MM.1S (cell line): Measurements from ENCODE around the gene ELMO1.

Experiments used
- DNase-seq: peaks from one replicate; pipeline ENCODE4 v3.0.0-alpha.2; 2015
- H2AFZ ChIP-seq: fragments of 300-600 bp; sonication (generic); 2 replicates; pipeline ENCODE4 v1.6.0; 2016; ENCODE audit warnings: antibody characterized with exemption, low read length
- H3F3A ChIP-seq: fragments of 300-600 bp; sonication (generic); 2 replicates; pipeline ENCODE4 v1.6.1; 2016; ENCODE audit warnings: mild to moderate bottlenecking, antibody characterized with exemption, low read length, moderate library complexity, mixed read lengths; ENCODE audit not compliant: insufficient read depth
- H3K27ac ChIP-seq: fragments of 300-600 bp; sonication (generic); 2 replicates; pipeline ENCODE4 v1.5.1; 2016; ENCODE audit warnings: mild to moderate bottlenecking, low read length
- H3K27me3 ChIP-seq: fragments of 300-600 bp; sonication (generic); replicated peaks from 2 replicates; pipeline ENCODE4 v1.6.0; 2016; ENCODE audit warnings: low read length; ENCODE audit not compliant: insufficient read depth
- H3K36me3 ChIP-seq: fragments of 300-600 bp; sonication (generic); replicated peaks from 2 replicates; pipeline ENCODE4 v1.6.1; 2016; ENCODE audit warnings: mild to moderate bottlenecking, low read length, mixed read lengths; ENCODE audit not compliant: insufficient read depth
- H3K4me1 ChIP-seq: fragments of 300-600 bp; sonication (generic); 2 replicates; pipeline ENCODE4 v1.6.1; 2016; ENCODE audit warnings: low read length, mixed read lengths
- H3K4me2 ChIP-seq: fragments of 300-600 bp; sonication (generic); 2 replicates; pipeline ENCODE4 v1.6.0; 2016; ENCODE audit warnings: low read depth, low read length
- H3K4me3 ChIP-seq: fragments of 300-600 bp; sonication (generic); 2 replicates; pipeline ENCODE4 v1.5.1; 2016; ENCODE audit warnings: low read length, mixed read lengths
- H3K79me2 ChIP-seq: fragments of 300-600 bp; sonication (generic); 2 replicates; pipeline ENCODE4 v1.6.1; 2016; ENCODE audit warnings: mixed run types, low read length, mixed read lengths
- H3K9ac ChIP-seq: fragments of 300-600 bp; sonication (generic); 2 replicates; pipeline ENCODE4 v1.6.1; 2016; ENCODE audit warnings: low read length, mixed read lengths
- H3K9me2 ChIP-seq: fragments of 300-600 bp; sonication (generic); replicated peaks from 2 replicates; pipeline ENCODE4 v1.6.1; 2016; ENCODE audit warnings: mild to moderate bottlenecking, low read length, mixed read lengths; ENCODE audit not compliant: insufficient read depth
- H3K9me3 ChIP-seq: fragments of 300-600 bp; sonication (generic); replicated peaks from 2 replicates; pipeline ENCODE4 v1.6.1; 2016; ENCODE audit warnings: mild to moderate bottlenecking, low read length, mixed read lengths; ENCODE audit not compliant: insufficient read depth
- H4K20me1 ChIP-seq: fragments of 300-600 bp; sonication (generic); 2 replicates; pipeline ENCODE4 v1.6.1; 2016; ENCODE audit warnings: mild to moderate bottlenecking, low read length, moderate library complexity, mixed read lengths; ENCODE audit not compliant: insufficient read depth
- CTCF ChIP-seq: fragments of 300-600 bp; sonication (generic); IDR thresholded peaks from 2 replicates; pipeline ENCODE4 v1.5.1; 2016; ENCODE audit warnings: antibody characterized with exemption, low read length, mixed read lengths
- EZH2 ChIP-seq: fragments of 300-600 bp; sonication (generic); optimal IDR thresholded peaks from 2 replicates; pipeline ENCODE3; 2017; ENCODE audit warnings: low read depth, mild to moderate bottlenecking, antibody characterized with exemption, low read length, mixed read lengths
- EZH2phosphoT487 ChIP-seq: fragments of 300-600 bp; sonication (generic); IDR thresholded peaks from 2 replicates; pipeline ENCODE4 v1.6.1; 2018; ENCODE audit warnings: antibody characterized with exemption, low read length

ELMO1 gene

GRCh38 chr7:37372750-37373149 lies 75.9 kb downstream of the ELMO1 start:
- H3K9me3 ChIP-seq: no peaks in the 10 kb centered on the region
- H3K27ac ChIP-seq: no peak overlapping the region
- H3F3A ChIP-seq: no peaks in the 10 kb centered on the region
- no peaks in the 10 kb centered on the region for H3K36me3 ChIP-seq
- TF ChIP-seq EZH2 (no peak), CTCF (no peak), EZH2phosphoT487 (no peak)
- no peak overlapping the region for H3K4me3 ChIP-seq
- no peaks in the 10 kb centered on the region for H3K4me1 ChIP-seq
- H3K9me2 ChIP-seq: no peaks in the 10 kb centered on the region
- no peak overlapping the region for H2AFZ ChIP-seq
- no peak overlapping the region for H3K9ac ChIP-seq
- no peaks in the 10 kb centered on the region for H3K79me2 ChIP-seq
- no peak for DNase-seq
- H4K20me1 ChIP-seq: no peaks in the 10 kb centered on the region
- H3K4me2 ChIP-seq: no peak overlapping the region
- no peaks in the 10 kb centered on the region for H3K27me3 ChIP-seq

GRCh38 chr7:37371755-37372154 lies 76.9 kb downstream of the ELMO1 start:
- H4K20me1 ChIP-seq: no peaks in the 10 kb centered on the region
- no peaks in the 10 kb centered on the region for H3K4me1 ChIP-seq
- H3F3A ChIP-seq: no peaks in the 10 kb centered on the region
- H3K4me2 ChIP-seq: no peak overlapping the region
- H3K27ac ChIP-seq: no peak overlapping the region
- H3K9me3 ChIP-seq: no peaks in the 10 kb centered on the region
- no peaks in the 10 kb centered on the region for H3K27me3 ChIP-seq
- H3K79me2 ChIP-seq: no peaks in the 10 kb centered on the region
- H3K36me3 ChIP-seq: no peaks in the 10 kb centered on the region
- no peak overlapping the region for H3K9ac ChIP-seq
- no peak for DNase-seq
- H3K9me2 ChIP-seq: no peaks in the 10 kb centered on the region
- TF ChIP-seq EZH2 (no peak), EZH2phosphoT487 (no peak), CTCF (no peak)
- H2AFZ ChIP-seq: no peak overlapping the region
- H3K4me3 ChIP-seq: no peak overlapping the region

GRCh38 chr7:37369906-37370305 lies 78.8 kb downstream of the ELMO1 start:
- Histone ChIP-seq H3F3A (no peaks in the 10 kb centered on the region), H3K4me3 (no peak overlapping the region), H3K27me3 (no peaks in the 10 kb centered on the region), H3K9me3 (no peaks in the 10 kb centered on the region), H4K20me1 (no peaks in the 10 kb centered on the region), H3K9me2 (no peaks in the 10 kb centered on the region), H3K36me3 (no peaks in the 10 kb centered on the region), H3K79me2 (no peaks in the 10 kb centered on the region), H3K9ac (no peak overlapping the region), H3K4me1 (no peaks in the 10 kb centered on the region), H3K4me2 (no peak overlapping the region), H3K27ac (no peak overlapping the region), H2AFZ (no peak overlapping the region)
- DNase-seq: no peak
- TF ChIP-seq EZH2: no peak
- no peak for TF ChIP-seq EZH2phosphoT487
- no peak for TF ChIP-seq CTCF
